WTC11 (cell line): ENCODE data around the gene AKAP13. TPM values are rescaled to one million over a fixed set of nuclear protein-coding genes. Genes with fewer than 3 reads are reported as not detected.

Experiments used
- ATAC-seq: fragments of 200-7000 bp; cut with Tn5 transposase; 2 replicates; pipeline ENCODE4 v1.10.0; 2021; ENCODE audit warnings: mild to moderate bottlenecking, moderate library complexity
- CTCF ChIA-PET: fragments of 300-600 bp; sonication (Branson Sonifier 250); formaldehyde crosslinking; loops from one replicate; lab custom pipeline; 2021; ENCODE audit warnings: antibody characterized with exemption; lab: Charles Lee
- POLR2A ChIA-PET: fragments of 350-600 bp; sonication (Branson Sonifier 250); formaldehyde crosslinking; loops from one replicate; lab custom pipeline; 2021; ENCODE audit warnings: antibody characterized with exemption; lab: Charles Lee
- DNase-seq: peaks from one replicate; pipeline ENCODE4 v3.0.0; 2021; ENCODE audit warnings: low spot score
- H3K27ac Mint-ChIP-seq: 2 replicates; pipeline ENCODE4 v1.8.0; 2021; ENCODE audit warnings: mixed read lengths
- H3K27me3 Mint-ChIP-seq: 2 replicates; pipeline ENCODE4 v1.8.0; 2021; ENCODE audit warnings: low read depth, mild to moderate bottlenecking, moderate library complexity, mixed read lengths
- H3K36me3 Mint-ChIP-seq: 2 replicates; pipeline ENCODE4 v1.8.0; 2021; ENCODE audit warnings: mixed read lengths
- H3K4me1 Mint-ChIP-seq: 2 replicates; pipeline ENCODE4 v1.8.0; 2022; ENCODE audit warnings: mixed read lengths
- H3K4me3 Mint-ChIP-seq: 2 replicates; pipeline ENCODE4 v1.8.0; 2021; ENCODE audit warnings: mild to moderate bottlenecking, moderate library complexity, mixed read lengths
- H3K9me3 Mint-ChIP-seq: 2 replicates; pipeline ENCODE4 v1.8.0; 2021; ENCODE audit warnings: mixed read lengths
- CREM ChIP-seq: sonication (generic); formaldehyde crosslinking; IDR thresholded peaks from 2 replicates; pipeline ENCODE4 v1.8.1; 2022; ENCODE audit warnings: mild to moderate bottlenecking, missing genetic modification reagents, moderate library complexity
- ETV6 ChIP-seq: sonication (generic); formaldehyde crosslinking; IDR thresholded peaks from 2 replicates; pipeline ENCODE4 v1.8.1; 2022; ENCODE audit warnings: mild to moderate bottlenecking, missing genetic modification reagents
- FOXK1 ChIP-seq: sonication (generic); formaldehyde crosslinking; IDR thresholded peaks from 2 replicates; pipeline ENCODE4 v1.8.0; 2022; ENCODE audit warnings: mild to moderate bottlenecking, moderate library complexity, missing genetic modification reagents
- HMGA2 ChIP-seq: fragments of 250-450 bp; sonication (Bioruptor Pico); IDR thresholded peaks from 2 replicates; pipeline ENCODE4 v1.4.0; 2021; ENCODE audit warnings: mild to moderate bottlenecking, moderate library complexity
- IRF2 ChIP-seq: sonication (generic); formaldehyde crosslinking; IDR thresholded peaks from 2 replicates; pipeline ENCODE4 v1.8.0; 2022; ENCODE audit warnings: low read depth, missing genetic modification reagents, borderline replicate concordance
- MXD4 ChIP-seq: fragments of 250-450 bp; sonication (Bioruptor Pico); IDR thresholded peaks from 2 replicates; pipeline ENCODE4 v1.8.0; 2021; ENCODE audit warnings: mild to moderate bottlenecking, moderate library complexity, borderline replicate concordance
- NFYB ChIP-seq: sonication (generic); formaldehyde crosslinking; conservative IDR thresholded peaks from 2 replicates; pipeline ENCODE4 v1.8.0; 2022; ENCODE audit warnings: low read depth, missing genetic modification reagents
- SMAD3 ChIP-seq: sonication (generic); formaldehyde crosslinking; IDR thresholded peaks from 2 replicates; pipeline ENCODE4 v1.8.0; 2022; ENCODE audit warnings: missing genetic modification reagents, mild to moderate bottlenecking, borderline replicate concordance
- SMAD4 ChIP-seq: sonication (generic); formaldehyde crosslinking; IDR thresholded peaks from 2 replicates; pipeline ENCODE4 v1.8.0; 2022; ENCODE audit warnings: mild to moderate bottlenecking, missing genetic modification reagents
- TCF7 ChIP-seq: sonication (generic); formaldehyde crosslinking; IDR thresholded peaks from 2 replicates; pipeline ENCODE4 v1.8.0; 2022; ENCODE audit warnings: mild to moderate bottlenecking, low read depth, missing genetic modification reagents, moderate library complexity
- ZMAT4 ChIP-seq: fragments of 250-450 bp; sonication (Bioruptor Pico); IDR thresholded peaks from 2 replicates; pipeline ENCODE4 v1.9.0; 2021; ENCODE audit warnings: mild to moderate bottlenecking
- ZNF138 ChIP-seq: sonication (generic); formaldehyde crosslinking; conservative IDR thresholded peaks from 2 replicates; pipeline ENCODE4 v1.8.1; 2022; ENCODE audit warnings: mild to moderate bottlenecking, moderate library complexity, missing genetic modification reagents
- ZNF219 ChIP-seq: sonication (generic); formaldehyde crosslinking; IDR thresholded peaks from 2 replicates; pipeline ENCODE4 v1.8.0; 2023; ENCODE audit warnings: missing genetic modification reagents, mild to moderate bottlenecking, borderline replicate concordance
- ZNF396 ChIP-seq: fragments of 250-450 bp; sonication (Bioruptor Pico); IDR thresholded peaks from 2 replicates; pipeline ENCODE4 v1.8.0; 2021; ENCODE audit warnings: mild to moderate bottlenecking, moderate library complexity, borderline replicate concordance
- ZNF423 ChIP-seq: fragments of 250-450 bp; sonication (Bioruptor Pico); IDR thresholded peaks from 2 replicates; pipeline ENCODE4 v2.1.2; 2022; ENCODE audit warnings: mild to moderate bottlenecking, moderate library complexity
- ZNF425 ChIP-seq: fragments of 250-450 bp; sonication (Bioruptor Pico); conservative IDR thresholded peaks from 2 replicates; pipeline ENCODE4 v1.9.0; 2021; ENCODE audit warnings: mild to moderate bottlenecking
- total RNA-seq: library from RNA; stranded (reverse); gene quantifications from 3 replicates; pipeline ENCODE4 v1.2.3, GENCODE V29; 2021
- TF ChIP-seq, protein P1 (sequence below): sonication (generic); formaldehyde crosslinking; IDR thresholded peaks from 2 replicates; pipeline ENCODE4 v1.8.1; 2023; ENCODE audit warnings: mild to moderate bottlenecking, missing genetic modification reagents, moderate library complexity
- TF ChIP-seq, protein P2 (sequence below): sonication (generic); formaldehyde crosslinking; IDR thresholded peaks from 2 replicates; pipeline ENCODE4 v1.8.0; 2023; ENCODE audit warnings: missing genetic modification reagents
- TF ChIP-seq, protein P3 (sequence below): sonication (generic); formaldehyde crosslinking; IDR thresholded peaks from 2 replicates; pipeline ENCODE4 v1.8.1; 2023; ENCODE audit warnings: mild to moderate bottlenecking, missing genetic modification reagents
- TF ChIP-seq, protein P4 (sequence below): sonication (generic); formaldehyde crosslinking; IDR thresholded peaks from 2 replicates; pipeline ENCODE4 v1.8.1; 2022; ENCODE audit warnings: mild to moderate bottlenecking, moderate library complexity, missing genetic modification reagents
- TF ChIP-seq, protein P5 (sequence below): fragments of 250-450 bp; sonication (Bioruptor Pico); IDR thresholded peaks from 2 replicates; pipeline ENCODE4 v2.1.2; 2022; ENCODE audit warnings: mild to moderate bottlenecking, moderate library complexity

Gene AKAP13
- total RNA-seq, 1 experiment from 2014 or later: 50.3 TPM

DNA sequence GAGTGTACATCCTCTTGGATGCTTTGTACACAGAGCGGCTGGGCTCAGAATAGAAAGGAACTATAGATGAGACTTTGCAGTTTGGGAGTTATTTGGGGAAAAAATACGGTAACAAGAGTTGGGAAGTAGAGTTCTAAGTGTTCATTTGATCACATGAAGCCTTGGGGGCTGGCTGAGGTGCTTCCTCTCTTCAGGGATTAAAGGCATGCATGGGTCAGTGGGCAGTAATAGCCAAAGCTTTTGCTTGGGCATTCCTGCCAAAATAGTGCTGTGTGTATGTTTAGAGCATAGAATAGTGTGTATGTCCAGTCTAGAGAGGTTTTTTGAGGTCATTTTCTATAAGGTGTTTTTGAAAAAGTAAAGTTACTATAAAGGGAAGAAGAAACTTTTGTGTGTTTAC, 12.8 kb downstream of the AKAP13 start:
- Mint-ChIP-seq H3K27ac (no peak overlapping the region), H3K27me3 (no peaks in the 10 kb centered on the region), H3K4me3 (no peak overlapping the region), H3K9me3 (no peaks in the 10 kb centered on the region), H3K4me1 (peaks cover 27% of the 10 kb centered on the region), H3K36me3 (no peaks in the 10 kb centered on the region)
- TF ChIP-seq TCF7 (CRISPR knock-in tag): no peak
- TF ChIP-seq SMAD4: no peak
- no peak for TF ChIP-seq ZNF396 (CRISPR knock-in tag)
- no peak for TF ChIP-seq FOXK1 (CRISPR knock-in tag)
- TF ChIP-seq NFYB (CRISPR knock-in tag): no peak
- TF ChIP-seq, protein P1, sequence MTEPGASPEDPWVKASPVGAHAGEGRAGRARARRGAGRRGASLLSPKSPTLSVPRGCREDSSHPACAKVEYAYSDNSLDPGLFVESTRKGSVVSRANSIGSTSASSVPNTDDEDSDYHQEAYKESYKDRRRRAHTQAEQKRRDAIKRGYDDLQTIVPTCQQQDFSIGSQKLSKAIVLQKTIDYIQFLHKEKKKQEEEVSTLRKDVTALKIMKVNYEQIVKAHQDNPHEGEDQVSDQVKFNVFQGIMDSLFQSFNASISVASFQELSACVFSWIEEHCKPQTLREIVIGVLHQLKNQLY (CRISPR knock-in tag): no peak
- TF ChIP-seq HMGA2 (CRISPR knock-in tag): no peak
- no peak for TF ChIP-seq ZNF138 (CRISPR knock-in tag)
- no peak for TF ChIP-seq ZMAT4
- no peak for TF ChIP-seq ETV6 (CRISPR knock-in tag)
- TF ChIP-seq, protein P2, sequence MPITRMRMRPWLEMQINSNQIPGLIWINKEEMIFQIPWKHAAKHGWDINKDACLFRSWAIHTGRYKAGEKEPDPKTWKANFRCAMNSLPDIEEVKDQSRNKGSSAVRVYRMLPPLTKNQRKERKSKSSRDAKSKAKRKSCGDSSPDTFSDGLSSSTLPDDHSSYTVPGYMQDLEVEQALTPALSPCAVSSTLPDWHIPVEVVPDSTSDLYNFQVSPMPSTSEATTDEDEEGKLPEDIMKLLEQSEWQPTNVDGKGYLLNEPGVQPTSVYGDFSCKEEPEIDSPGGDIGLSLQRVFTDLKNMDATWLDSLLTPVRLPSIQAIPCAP (CRISPR knock-in tag): no peak
- TF ChIP-seq, protein P3, sequence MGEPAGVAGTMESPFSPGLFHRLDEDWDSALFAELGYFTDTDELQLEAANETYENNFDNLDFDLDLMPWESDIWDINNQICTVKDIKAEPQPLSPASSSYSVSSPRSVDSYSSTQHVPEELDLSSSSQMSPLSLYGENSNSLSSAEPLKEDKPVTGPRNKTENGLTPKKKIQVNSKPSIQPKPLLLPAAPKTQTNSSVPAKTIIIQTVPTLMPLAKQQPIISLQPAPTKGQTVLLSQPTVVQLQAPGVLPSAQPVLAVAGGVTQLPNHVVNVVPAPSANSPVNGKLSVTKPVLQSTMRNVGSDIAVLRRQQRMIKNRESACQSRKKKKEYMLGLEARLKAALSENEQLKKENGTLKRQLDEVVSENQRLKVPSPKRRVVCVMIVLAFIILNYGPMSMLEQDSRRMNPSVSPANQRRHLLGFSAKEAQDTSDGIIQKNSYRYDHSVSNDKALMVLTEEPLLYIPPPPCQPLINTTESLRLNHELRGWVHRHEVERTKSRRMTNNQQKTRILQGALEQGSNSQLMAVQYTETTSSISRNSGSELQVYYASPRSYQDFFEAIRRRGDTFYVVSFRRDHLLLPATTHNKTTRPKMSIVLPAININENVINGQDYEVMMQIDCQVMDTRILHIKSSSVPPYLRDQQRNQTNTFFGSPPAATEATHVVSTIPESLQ (CRISPR knock-in tag): no peak
- DNase-seq (no peak), ATAC-seq (no peak)
- ChIA-PET POLR2A (no interaction called here), CTCF (interaction anchor here (0.9 kb wide), 1 partner anchor 9 kb away, joined by 3 read pairs; no protein-coding TSS in a partner anchor)

DNA sequence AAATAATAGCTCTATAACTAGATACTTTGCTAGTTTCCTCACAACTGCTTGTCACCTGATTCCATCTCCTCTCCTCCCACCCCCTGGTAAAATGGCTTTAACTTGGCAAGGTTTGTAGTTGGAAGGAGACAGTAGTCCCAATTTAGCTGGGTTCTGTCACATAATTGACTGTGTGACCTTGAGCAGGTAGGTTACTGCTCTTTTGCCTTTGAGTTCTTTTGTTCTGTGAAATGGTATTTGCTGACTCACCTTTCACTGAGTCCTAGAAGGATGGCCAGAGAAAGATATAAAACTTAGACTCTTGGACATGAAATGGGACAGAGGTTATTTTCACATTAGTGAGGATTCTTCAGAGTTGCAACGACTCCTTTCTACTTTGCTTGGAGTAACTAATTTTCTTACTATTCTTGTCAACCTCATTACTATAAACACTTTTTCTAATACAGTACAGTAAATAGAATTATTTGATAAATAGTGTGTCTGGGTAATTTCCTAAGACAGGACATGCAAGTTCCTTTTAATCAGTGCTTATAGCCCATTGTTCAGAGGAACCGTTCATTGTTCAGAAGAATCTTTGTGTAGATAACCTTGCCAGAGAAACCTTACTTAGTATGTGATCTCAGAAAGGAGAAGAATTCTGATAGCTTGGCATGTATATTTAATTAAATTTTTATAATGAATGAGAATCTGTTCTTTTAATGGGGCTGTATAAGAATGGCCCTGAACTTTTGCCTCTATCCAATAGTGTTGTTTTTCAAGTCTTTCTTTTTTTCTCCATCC, 14.3 kb downstream of the AKAP13 start:
- Mint-ChIP-seq H3K4me1 (peaks cover 27% of the 10 kb centered on the region), H3K4me3 (no peak overlapping the region), H3K27me3 (no peaks in the 10 kb centered on the region), H3K36me3 (no peaks in the 10 kb centered on the region), H3K9me3 (no peaks in the 10 kb centered on the region), H3K27ac (peak overlapping the region; percentile 26; the same call in 1 of the 2 replicates)
- ChIA-PET CTCF (no interaction called here), POLR2A (interaction anchor here (0.8 kb wide), 1 partner anchor 14 kb away, joined by 3 read pairs; the partner anchor contains the start of gene AKAP13)
- DNase-seq: no peak
- no peak for ATAC-seq
- TF ChIP-seq, protein P4, sequence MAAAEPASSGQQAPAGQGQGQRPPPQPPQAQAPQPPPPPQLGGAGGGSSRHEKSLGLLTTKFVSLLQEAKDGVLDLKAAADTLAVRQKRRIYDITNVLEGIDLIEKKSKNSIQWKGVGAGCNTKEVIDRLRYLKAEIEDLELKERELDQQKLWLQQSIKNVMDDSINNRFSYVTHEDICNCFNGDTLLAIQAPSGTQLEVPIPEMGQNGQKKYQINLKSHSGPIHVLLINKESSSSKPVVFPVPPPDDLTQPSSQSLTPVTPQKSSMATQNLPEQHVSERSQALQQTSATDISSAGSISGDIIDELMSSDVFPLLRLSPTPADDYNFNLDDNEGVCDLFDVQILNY (CRISPR knock-in tag): no peak
- TF ChIP-seq ZNF219 (CRISPR knock-in tag) (no peak), ZNF425 (no peak), CREM (no peak), TCF7 (CRISPR knock-in tag) (no peak), MXD4 (no peak), IRF2 (CRISPR knock-in tag) (no peak), SMAD3 (CRISPR knock-in tag) (no peak), ZNF423 (CRISPR knock-in tag) (no peak)
- TF ChIP-seq, protein P5, sequence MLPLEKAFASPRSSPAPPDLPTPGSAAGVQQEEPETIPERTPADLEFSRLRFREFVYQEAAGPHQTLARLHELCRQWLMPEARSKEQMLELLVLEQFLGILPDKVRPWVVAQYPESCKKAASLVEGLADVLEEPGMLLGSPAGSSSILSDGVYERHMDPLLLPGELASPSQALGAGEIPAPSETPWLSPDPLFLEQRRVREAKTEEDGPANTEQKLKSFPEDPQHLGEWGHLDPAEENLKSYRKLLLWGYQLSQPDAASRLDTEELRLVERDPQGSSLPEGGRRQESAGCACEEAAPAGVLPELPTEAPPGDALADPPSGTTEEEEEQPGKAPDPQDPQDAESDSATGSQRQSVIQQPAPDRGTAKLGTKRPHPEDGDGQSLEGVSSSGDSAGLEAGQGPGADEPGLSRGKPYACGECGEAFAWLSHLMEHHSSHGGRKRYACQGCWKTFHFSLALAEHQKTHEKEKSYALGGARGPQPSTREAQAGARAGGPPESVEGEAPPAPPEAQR (CRISPR knock-in tag): no peak
- TF ChIP-seq, protein P3 (CRISPR knock-in tag): no peak
